K562 (cell line): ENCODE measurements around the gene ARID3A. TPM values are rescaled to one million over a fixed set of nuclear protein-coding genes. Genes with fewer than 3 reads are reported as not detected.

Source experiments
- BRD4 ChIP-seq: fragments of 200-600 bp; sonication (generic); IDR thresholded peaks from 2 replicates; pipeline ENCODE4 v1.6.1; 2017; ENCODE audit warnings: inconsistent platforms
- DPF2 ChIP-seq: fragments of 450-650 bp; IDR thresholded peaks from 2 replicates; pipeline ENCODE4 v1.6.1; 2016
- ETV5 ChIP-seq: sonication (generic); formaldehyde crosslinking; IDR thresholded peaks from 2 replicates; pipeline ENCODE4 v1.4.0; 2020; ENCODE audit warnings: low read depth, mild to moderate bottlenecking, missing genetic modification reagents
- NCOA4 ChIP-seq: fragments of 450-650 bp; IDR thresholded peaks from 2 replicates; pipeline ENCODE4 v1.6.1; 2018; ENCODE audit warnings: mild to moderate bottlenecking; ENCODE audit not compliant: partially characterized antibody
- NKRF ChIP-seq: fragments of 450-650 bp; IDR thresholded peaks from 2 replicates; pipeline ENCODE4 v1.6.1; 2016; ENCODE audit warnings: borderline replicate concordance
- RNF2 ChIP-seq: sonication (generic); IDR thresholded peaks from 2 replicates; pipeline ENCODE4 v1.6.1; 2016
- TSHZ1 ChIP-seq: fragments of 250-450 bp; sonication (Bioruptor Pico); IDR thresholded peaks from 2 replicates; pipeline ENCODE4 v1.4.0; 2020; ENCODE audit warnings: mild to moderate bottlenecking, moderate library complexity
- ZKSCAN8 ChIP-seq: fragments of 200-800 bp; sonication (Bioruptor generic); IDR thresholded peaks from 2 replicates; pipeline ENCODE4 v1.6.1; 2016; ENCODE audit warnings: missing genetic modification characterization, missing compliant biosample characterization
- ZNF318 ChIP-seq, 2 experiments: fragments of 450-650 bp; IDR thresholded peaks; 2 replicates each; pipeline ENCODE4 v1.6.1; 2016; ENCODE audit warnings: mild to moderate bottlenecking in 2 of 2, borderline replicate concordance in 1 of 2, low read depth in 1 of 2, moderate library complexity in 1 of 2
- ZNF668 ChIP-seq: fragments of 250-450 bp; sonication (Bioruptor Pico); IDR thresholded peaks from 2 replicates; pipeline ENCODE4 v1.8.0; 2022; ENCODE audit warnings: mild to moderate bottlenecking, inconsistent platforms
- ZNF707 ChIP-seq: fragments of 250-450 bp; sonication (Bioruptor Pico); conservative IDR thresholded peaks from 2 replicates; pipeline ENCODE4 v1.8.0; 2022; ENCODE audit warnings: inconsistent platforms, mild to moderate bottlenecking, moderate library complexity
- polyA plus RNA-seq, 8 experiments: library from polyadenylated mRNA; depleted of rRNA in 4 of 8; stranded (reverse) in 5 of 8; unstranded in 3 of 8; fragments of >200 nt; fragmentation: Nextera tagmentation in 2 of 8; fragmentation: Illumina TruSeq in 1 of 8; extraction: Ambion mirVana in 2 of 8; extraction: Trizol in 1 of 8; gene quantifications; 2 replicates each; pipeline versions ENCODE4 v1.2.1 to v1.2.3, GENCODE V29; 2011 to 2014; ENCODE audit warnings: inconsistent platforms in 1 of 8, missing spikeins in 1 of 8
- total RNA-seq, 7 experiments: library from RNA; depleted of rRNA in 6 of 7; stranded (reverse); fragments of >200 nt in 6 of 7; fragmentation: Illumina TruSeq in 2 of 7; extraction: Trizol in 2 of 7; gene quantifications; 2 replicates each; pipeline versions ENCODE4 v1.2.1 to v1.2.3, GENCODE V29; 2011 to 2021; ENCODE audit warnings: low replicate concordance in 1 of 7

The ARID3A gene
- total and polyA plus RNA-seq, 9 of the 15 experiments (the other 6 are each of a cell fraction or from before 2014, with no cell fraction given): 1.4 to 118 (median 31.2) TPM

GRCh38 chr19:928471-929202 lies 2.8 kb downstream of the ARID3A start (continued):
- TF ChIP-seq ZNF318 (IDR thresholded peaks at IDR 0.05; ENCODE audit: borderline replicate concordance in 1 of 2, low read depth in 1 of 2) (no peak), DPF2 (no peak), ZKSCAN8 (CRISPR knock-in tag) (peak; percentile 92; the same call in 1 of the 2 replicates), BRD4 (no peak), ETV5 (CRISPR knock-in tag) (no peak), ZNF707 (CRISPR knock-in tag) (no peak), RNF2 (no peak), TSHZ1 (CRISPR knock-in tag) (no peak), ZNF668 (CRISPR knock-in tag) (no peak), NCOA4 (no peak), NKRF (no peak)
